ENCODE measurements around the gene CARD11.
"Not testable (repeated sequence)": the region's sequence is repeated elsewhere in the genome, so short reads cannot be mapped to it uniquely, and the experiment has no call there.

Gene CARD11

GRCh38 chr7:2928613-2929311 lies 114.9 kb downstream of the CARD11 start:
- in situ Hi-C loops (cut with MboI; ENCODE audit: low sequenced_read_pairs) = no loop called here

- in situ Hi-C loops (cut with MboI; ENCODE audit: low sequenced_read_pairs) = no loop called here
Observed at GRCh38 chr7:2928256-2928612, 115.4 kb downstream of the CARD11 start.

GRCh38 chr7:2927592-2927991 lies 116.1 kb downstream of the CARD11 start:
- in situ Hi-C loops (cut with MboI; ENCODE audit: low sequenced_read_pairs) = no loop called here

GRCh38 chr7:2926896-2927405 lies 116.7 kb downstream of the CARD11 start:
- in situ Hi-C loops (cut with MboI; ENCODE audit: low sequenced_read_pairs) = no loop called here

- in situ Hi-C loops (cut with MboI; ENCODE audit: low sequenced_read_pairs) = no loop called here
Observed at GRCh38 chr7:2926120-2926895, 117.4 kb downstream of the CARD11 start.

GRCh38 chr7:2924866-2925840 lies 118.5 kb downstream of the CARD11 start:
- in situ Hi-C loops (cut with MboI; ENCODE audit: low sequenced_read_pairs) = no loop called here

- in situ Hi-C loops (cut with MboI; ENCODE audit: low sequenced_read_pairs) = no loop called here
Observed at GRCh38 chr7:2923886-2924574, 119.6 kb downstream of the CARD11 start.

GRCh38 chr7:2923291-2923781 lies 120.3 kb downstream of the CARD11 start:
- in situ Hi-C loops (cut with MboI; ENCODE audit: low sequenced_read_pairs) = no loop called here

GRCh38 chr7:2922866-2923265 lies 120.8 kb downstream of the CARD11 start:
- in situ Hi-C loops (cut with MboI; ENCODE audit: low sequenced_read_pairs) = no loop called here

GRCh38 chr7:2922348-2922691 lies 121.3 kb downstream of the CARD11 start:
- in situ Hi-C loops (cut with MboI; ENCODE audit: low sequenced_read_pairs) = no loop called here

- in situ Hi-C loops (cut with MboI; ENCODE audit: low sequenced_read_pairs) = no loop called here
Observed at GRCh38 chr7:2921653-2922347, 121.9 kb downstream of the CARD11 start.

GRCh38 chr7:2920956-2921652 lies 122.6 kb downstream of the CARD11 start:
- in situ Hi-C loops (cut with MboI; ENCODE audit: low sequenced_read_pairs) = no loop called here

- in situ Hi-C loops (cut with MboI; ENCODE audit: low sequenced_read_pairs) = not testable (repeated sequence)
Observed at GRCh38 chr7:2920480-2920879, 123.2 kb downstream of the CARD11 start.

- in situ Hi-C loops (cut with MboI; ENCODE audit: low sequenced_read_pairs) = no loop called here
Observed at GRCh38 chr7:2920041-2920440, 123.6 kb downstream of the CARD11 start.

- in situ Hi-C loops (cut with MboI; ENCODE audit: low sequenced_read_pairs) = no loop called here
Observed at GRCh38 chr7:2919256-2919655, 124.4 kb downstream of the CARD11 start.

- in situ Hi-C loops (cut with MboI; ENCODE audit: low sequenced_read_pairs) = no loop called here
Observed at GRCh38 chr7:2918406-2918805, 125.3 kb downstream of the CARD11 start.

GRCh38 chr7:2915023-2915422 lies 128.6 kb downstream of the CARD11 start:
- in situ Hi-C loops (cut with MboI; ENCODE audit: low sequenced_read_pairs) = no loop called here

GRCh38 chr7:2913760-2914387 lies 129.8 kb downstream of the CARD11 start:
- in situ Hi-C loops (cut with MboI; ENCODE audit: low sequenced_read_pairs) = no loop called here

Measured in HL-60/S4 treated with retinoic acid at 250 ng/mL for 4 days and 3 days (cell line).